Measurements from ENCODE around the gene OLFM1.
"Not testable (repeated sequence)": the region's sequence is repeated elsewhere in the genome, so short reads cannot be mapped to it uniquely, and the experiment has no call there.

Gene OLFM1

DNA sequence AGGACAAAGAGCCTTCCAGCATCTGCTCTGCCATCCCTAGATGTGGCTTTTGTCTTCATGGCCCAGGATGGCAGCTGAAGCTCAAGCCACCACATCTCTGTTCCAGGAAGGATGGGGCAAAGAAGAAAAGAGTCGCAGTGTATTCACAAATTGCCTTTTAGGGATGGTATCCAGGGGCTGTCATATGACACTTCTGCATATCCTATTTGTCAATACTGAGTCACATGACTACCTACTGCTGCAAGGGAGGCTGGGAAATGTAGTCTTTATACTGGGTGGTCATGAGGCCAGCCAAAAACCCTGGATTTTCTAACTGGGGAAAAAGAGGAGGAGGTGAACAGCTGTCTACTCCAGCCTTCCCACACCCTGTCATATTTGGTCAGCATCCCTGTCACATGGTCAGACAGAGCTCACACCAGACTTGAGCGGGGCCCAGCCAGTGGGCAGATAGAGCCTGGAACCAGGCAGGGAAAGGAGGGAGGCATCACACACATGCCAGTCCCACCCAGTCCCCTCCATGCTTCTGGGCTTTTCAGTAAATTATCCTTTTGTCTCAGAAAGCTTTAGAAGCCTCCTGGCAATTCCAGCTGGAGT lies 52.0 kb downstream of the OLFM1 start:
- no peak for DNase-seq (ENCODE audit: low spot score in 2 of 2)
- peaks cover 6% of the 10 kb centered on the region for H3K27me3 Mint-ChIP-seq
- no peak for ATAC-seq (ENCODE audit: low read depth)
- H3K9me3 Mint-ChIP-seq, result no peaks in the 10 kb centered on the region
- H3K4me3 Mint-ChIP-seq, result no peak overlapping the region
- no peaks in the 10 kb centered on the region for H3K4me1 Mint-ChIP-seq
- H3K27ac Mint-ChIP-seq, result no peak overlapping the region
- H3K36me3 Mint-ChIP-seq, result no peaks in the 10 kb centered on the region

DNA sequence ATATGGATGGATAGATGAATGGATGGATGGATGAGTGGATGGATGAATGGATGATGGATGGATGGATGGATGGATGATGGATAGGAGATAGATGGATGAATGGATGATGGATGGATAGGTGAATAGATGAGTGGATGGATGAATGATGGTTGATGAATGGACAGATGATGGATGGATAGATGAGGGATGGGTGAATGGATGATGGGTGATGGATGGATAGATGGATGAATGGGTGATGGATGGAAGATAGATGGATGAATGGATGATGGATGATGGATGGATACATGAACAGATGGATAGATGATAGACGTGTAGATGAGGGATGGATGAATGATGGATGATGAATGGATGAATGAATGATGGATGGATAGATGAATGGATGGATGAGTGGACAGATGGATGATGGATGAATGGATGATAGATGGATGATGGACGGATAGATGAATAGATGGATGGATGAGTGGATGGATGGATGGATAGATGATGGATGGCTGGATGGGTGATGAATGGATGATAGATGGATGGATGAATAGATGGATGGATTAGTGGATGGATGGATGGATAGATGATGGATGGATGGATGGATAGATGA lies 53.8 kb downstream of the OLFM1 start:
- Mint-ChIP-seq H3K4me1 (no peaks in the 10 kb centered on the region), H3K27me3 (peaks cover 13% of the 10 kb centered on the region), H3K4me3 (no peak overlapping the region), H3K27ac (no peak overlapping the region), H3K36me3 (no peaks in the 10 kb centered on the region), H3K9me3 (no peaks in the 10 kb centered on the region)
- ATAC-seq (ENCODE audit: low read depth) (no peak), DNase-seq (ENCODE audit: low spot score in 2 of 2) (no peak)

DNA sequence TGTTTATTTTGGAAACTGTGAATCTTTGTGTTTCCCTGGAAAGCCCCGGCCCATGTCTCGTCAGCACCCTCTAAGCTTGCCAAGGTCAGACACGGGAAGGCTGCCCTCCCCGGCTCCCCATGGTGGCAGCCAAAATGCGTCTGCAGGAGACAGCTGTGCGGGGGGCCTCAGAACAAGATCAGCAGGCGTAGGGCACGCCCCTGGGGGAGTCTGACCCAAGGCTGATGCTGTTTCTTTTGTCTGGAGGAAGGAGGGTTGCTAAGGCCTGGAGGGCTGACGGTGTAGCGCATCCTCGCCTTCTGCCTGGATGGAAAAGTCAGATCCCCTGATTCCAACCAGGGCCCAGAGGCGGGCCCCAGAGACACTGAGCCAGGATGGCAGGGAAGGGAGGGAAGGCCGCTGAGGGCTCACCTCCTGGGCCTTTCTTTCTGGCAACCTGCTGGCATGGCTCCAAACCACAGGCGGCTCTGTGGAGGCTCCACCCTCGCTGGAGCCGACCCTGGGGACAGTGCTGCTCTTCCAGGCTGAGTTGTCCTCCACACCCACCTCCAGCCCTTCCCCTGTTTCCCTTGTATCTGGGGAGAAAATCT lies 57.2 kb downstream of the OLFM1 start:
- Mint-ChIP-seq H3K9me3 (peaks cover 3% of the 10 kb centered on the region), H3K4me3 (no peak overlapping the region), H3K36me3 (no peaks in the 10 kb centered on the region), H3K27ac (no peak overlapping the region), H3K4me1 (no peaks in the 10 kb centered on the region), H3K27me3 (peaks cover 19% of the 10 kb centered on the region)
- DNase-seq (ENCODE audit: low spot score in 2 of 2) (no peak), ATAC-seq (ENCODE audit: low read depth) (no peak)

DNA sequence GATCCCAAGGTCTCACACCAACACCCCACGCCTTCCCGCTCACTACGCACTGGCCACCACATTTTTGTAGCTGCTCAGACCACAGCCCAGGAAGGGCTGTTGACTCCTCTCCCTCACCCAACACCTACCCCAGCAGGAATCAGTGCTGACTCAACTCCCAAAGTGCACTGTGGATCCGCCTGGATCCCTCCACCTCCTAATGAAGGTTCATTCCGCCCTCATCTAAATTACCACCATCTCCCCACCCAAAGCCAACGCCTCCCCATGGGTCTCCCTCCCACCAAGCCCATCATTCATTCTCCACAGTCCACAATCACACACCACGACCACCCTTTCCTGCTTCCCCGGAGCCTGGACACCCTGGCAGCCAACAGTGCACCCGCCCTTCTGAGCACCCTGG lies 57.8 kb downstream of the OLFM1 start:
- Mint-ChIP-seq H3K36me3 (no peaks in the 10 kb centered on the region), H3K27me3 (peaks cover 19% of the 10 kb centered on the region), H3K27ac (no peak overlapping the region), H3K4me1 (no peaks in the 10 kb centered on the region), H3K4me3 (no peak overlapping the region), H3K9me3 (peaks cover 3% of the 10 kb centered on the region)
- DNase-seq (ENCODE audit: low spot score in 2 of 2) (no peak), ATAC-seq (ENCODE audit: low read depth) (no peak)

DNA sequence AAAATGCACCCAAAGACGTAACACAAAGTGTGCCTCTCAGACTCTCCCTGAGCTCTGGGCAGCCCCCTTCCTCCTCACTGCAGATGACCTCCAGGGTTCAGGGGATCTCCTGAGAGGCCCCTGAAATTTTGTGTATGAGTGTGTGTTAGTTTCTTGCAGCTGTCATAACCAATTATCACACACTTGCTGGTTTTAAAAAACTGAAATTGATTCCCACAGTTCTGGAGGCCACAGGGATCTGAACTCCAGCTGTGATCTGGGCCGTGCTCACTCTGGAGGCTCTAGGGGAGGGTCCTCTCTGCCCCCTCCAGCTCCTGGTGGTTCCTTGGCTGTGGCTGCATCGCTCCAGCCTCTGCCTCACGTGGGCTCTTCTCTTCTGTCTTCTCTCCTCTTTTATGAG lies 58.8 kb downstream of the OLFM1 start:
- Mint-ChIP-seq H3K27me3 (peaks cover 19% of the 10 kb centered on the region), H3K9me3 (peaks cover 5% of the 10 kb centered on the region), H3K36me3 (no peaks in the 10 kb centered on the region), H3K4me3 (no peak overlapping the region), H3K27ac (no peak overlapping the region), H3K4me1 (no peaks in the 10 kb centered on the region)
- ATAC-seq (ENCODE audit: low read depth) (no peak), DNase-seq (ENCODE audit: low spot score in 2 of 2) (no peak)

DNA sequence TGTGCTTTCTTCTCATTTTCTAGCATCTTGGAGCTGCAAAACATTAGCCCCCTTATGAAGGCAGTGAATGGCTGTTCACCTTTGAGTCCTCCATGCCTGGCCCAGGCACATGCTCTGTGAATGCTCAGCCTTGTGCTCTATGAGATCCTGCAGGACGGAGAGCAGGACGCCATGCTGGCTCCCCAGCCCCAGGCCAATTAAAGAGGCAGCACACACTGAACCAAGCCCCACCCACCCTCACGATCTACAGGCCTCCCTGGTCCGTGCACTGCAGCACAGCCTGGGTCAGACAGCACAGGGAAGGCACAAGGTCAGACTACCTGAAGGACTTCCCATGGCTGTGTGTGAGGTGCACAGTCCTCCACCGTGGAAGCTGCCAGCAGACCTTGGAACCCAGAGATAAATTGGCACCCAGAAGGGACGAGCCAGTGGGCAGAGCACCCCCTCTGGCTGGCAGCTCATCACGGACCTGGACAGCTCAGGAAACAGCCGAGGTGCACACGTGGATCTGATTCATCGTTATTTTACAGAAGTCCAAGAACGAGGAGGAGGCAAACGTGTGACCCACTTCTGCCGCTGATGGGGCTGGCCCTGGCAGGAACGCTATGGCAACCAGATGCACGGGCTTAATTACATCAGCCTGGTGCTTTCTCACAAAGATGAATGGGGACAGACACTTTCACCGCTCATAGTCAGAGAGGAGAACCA lies 59.5 kb downstream of the OLFM1 start:
- Mint-ChIP-seq H3K4me1 (no peaks in the 10 kb centered on the region), H3K27me3 (peaks cover 19% of the 10 kb centered on the region), H3K4me3 (no peak overlapping the region), H3K27ac (no peak overlapping the region), H3K36me3 (no peaks in the 10 kb centered on the region), H3K9me3 (peaks cover 8% of the 10 kb centered on the region)
- no peak for DNase-seq (ENCODE audit: low spot score in 2 of 2)
- ATAC-seq (ENCODE audit: low read depth), result no peak

DNA sequence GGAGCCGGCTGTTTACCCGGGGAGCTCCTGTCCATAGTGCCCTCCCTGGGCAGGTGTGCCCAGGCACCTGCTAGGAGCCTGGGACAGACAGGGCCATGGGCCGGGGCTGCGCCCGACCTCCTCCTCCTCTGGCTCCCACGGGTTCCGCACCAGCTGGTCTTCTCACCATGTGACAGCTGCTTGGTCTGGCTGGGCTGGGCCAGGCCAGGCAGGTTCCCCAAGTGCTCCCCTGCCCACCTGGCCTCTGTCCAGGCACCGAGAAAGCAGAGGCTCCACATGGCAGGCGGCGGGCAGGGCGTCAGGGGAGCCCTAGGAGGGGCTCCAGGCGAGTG lies 60.0 kb downstream of the OLFM1 start:
- no peak overlapping the region for H3K4me3 Mint-ChIP-seq
- H3K4me1 Mint-ChIP-seq, result no peaks in the 10 kb centered on the region
- ATAC-seq (ENCODE audit: low read depth), result no peak
- no peak for DNase-seq (ENCODE audit: low spot score in 2 of 2)
- peaks cover 19% of the 10 kb centered on the region for H3K27me3 Mint-ChIP-seq
- no peaks in the 10 kb centered on the region for H3K36me3 Mint-ChIP-seq
- peaks cover 8% of the 10 kb centered on the region for H3K9me3 Mint-ChIP-seq
- H3K27ac Mint-ChIP-seq, result no peak overlapping the region

DNA sequence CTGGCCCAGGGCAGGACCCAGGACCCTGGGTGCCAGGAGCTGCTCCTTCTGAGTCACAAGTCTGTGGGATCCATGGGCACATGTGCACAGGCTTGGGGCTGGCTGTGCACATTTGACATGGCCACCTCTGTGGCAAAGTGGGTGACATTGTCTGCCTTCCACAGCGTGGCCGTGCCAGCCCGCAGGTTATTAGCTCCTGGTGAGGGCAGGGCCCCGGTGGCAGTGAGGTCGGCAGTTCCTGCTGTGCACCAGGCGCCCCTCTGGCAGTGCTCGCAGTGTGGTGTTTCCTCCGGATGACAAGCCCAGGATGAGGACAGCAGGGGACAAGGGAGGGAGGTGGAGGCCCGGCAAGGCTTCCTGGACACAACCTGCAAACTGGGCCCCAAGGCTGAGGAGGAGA lies 60.5 kb downstream of the OLFM1 start:
- peaks cover 8% of the 10 kb centered on the region for H3K9me3 Mint-ChIP-seq
- H3K4me3 Mint-ChIP-seq, result no peak overlapping the region
- H3K36me3 Mint-ChIP-seq, result no peaks in the 10 kb centered on the region
- H3K27me3 Mint-ChIP-seq, result peaks cover 19% of the 10 kb centered on the region
- H3K27ac Mint-ChIP-seq, result no peak overlapping the region
- DNase-seq (ENCODE audit: low spot score in 2 of 2), result no peak
- ATAC-seq (ENCODE audit: low read depth), result no peak
- H3K4me1 Mint-ChIP-seq, result no peaks in the 10 kb centered on the region

DNA sequence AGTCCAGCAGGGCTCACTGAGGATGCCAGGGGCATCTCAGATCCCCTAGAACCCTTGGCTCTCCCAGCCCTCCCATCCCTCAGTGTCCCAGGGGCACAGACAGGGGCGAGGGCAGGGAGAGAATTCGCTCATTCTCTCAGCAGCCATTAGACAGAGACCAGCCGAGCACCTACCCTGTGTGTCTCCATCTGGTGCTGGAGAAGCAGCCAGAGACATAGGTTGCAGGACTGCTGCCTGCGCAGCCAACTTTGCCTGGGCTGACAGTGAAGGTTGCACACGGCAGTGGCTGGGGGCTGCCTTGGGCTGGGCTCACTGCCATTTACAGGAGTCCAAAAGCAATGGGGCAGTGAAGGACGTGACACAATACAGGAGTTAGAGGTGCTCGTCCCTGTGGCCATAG lies 60.9 kb downstream of the OLFM1 start:
- H3K9me3 Mint-ChIP-seq, result peaks cover 8% of the 10 kb centered on the region
- H3K27me3 Mint-ChIP-seq, result peaks cover 19% of the 10 kb centered on the region
- no peak overlapping the region for H3K27ac Mint-ChIP-seq
- ATAC-seq (ENCODE audit: low read depth) (no peak), DNase-seq (ENCODE audit: low spot score in 2 of 2) (no peak)
- no peaks in the 10 kb centered on the region for H3K4me1 Mint-ChIP-seq
- no peak overlapping the region for H3K4me3 Mint-ChIP-seq
- no peaks in the 10 kb centered on the region for H3K36me3 Mint-ChIP-seq

DNA sequence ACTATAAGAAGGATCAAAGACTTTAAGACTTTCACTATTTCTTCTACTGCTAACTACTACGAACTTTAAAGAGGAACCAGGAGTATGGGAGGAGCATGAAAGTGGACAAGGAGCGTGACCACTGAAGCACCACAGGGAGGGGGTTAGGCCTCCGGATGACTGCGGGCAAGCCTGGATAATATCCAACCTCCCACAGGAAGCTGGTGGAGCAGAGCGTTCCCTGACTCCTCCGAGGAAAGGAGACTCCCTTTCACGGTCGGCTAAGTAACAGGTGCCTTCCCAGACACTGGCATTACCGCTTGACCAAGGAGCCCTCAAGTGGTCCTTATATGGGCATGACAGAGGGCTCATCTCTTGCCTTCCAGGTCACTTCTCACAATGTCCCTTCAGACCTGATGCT lies 62.4 kb downstream of the OLFM1 start:
- not testable (repeated sequence) for ATAC-seq (ENCODE audit: low read depth); H3K9me3 Mint-ChIP-seq; DNase-seq (ENCODE audit: low spot score in 2 of 2); H3K27ac Mint-ChIP-seq; H3K4me1 Mint-ChIP-seq; H3K4me3 Mint-ChIP-seq; H3K36me3 Mint-ChIP-seq
- peaks cover 19% of the 10 kb centered on the region for H3K27me3 Mint-ChIP-seq

DNA sequence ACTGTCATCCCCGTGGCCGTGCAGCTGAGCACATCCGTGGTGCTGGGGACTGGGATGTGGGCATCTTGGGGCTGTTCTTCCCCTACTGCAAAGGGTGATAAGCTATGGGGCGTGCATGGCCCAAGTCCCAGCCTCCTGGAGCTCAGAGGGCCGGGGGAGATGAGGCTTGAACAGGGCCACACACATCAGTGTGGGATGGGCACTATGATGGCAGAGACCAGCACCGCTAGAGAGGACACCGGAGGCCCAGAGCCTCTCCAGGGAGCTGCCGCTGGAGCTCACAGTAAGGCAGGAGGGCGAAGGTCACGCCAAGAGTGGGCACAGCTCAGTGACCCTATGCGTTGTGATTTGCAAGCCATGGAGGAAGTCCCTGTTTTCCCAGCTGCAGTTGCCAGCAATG lies 63.5 kb downstream of the OLFM1 start:
- ATAC-seq (ENCODE audit: low read depth), result no peak
- Mint-ChIP-seq H3K27ac (no peak overlapping the region), H3K4me3 (no peak overlapping the region), H3K36me3 (no peaks in the 10 kb centered on the region), H3K9me3 (peaks cover 8% of the 10 kb centered on the region), H3K4me1 (no peaks in the 10 kb centered on the region), H3K27me3 (peaks cover 11% of the 10 kb centered on the region)
- DNase-seq (ENCODE audit: low spot score in 2 of 2), result no peak

DNA sequence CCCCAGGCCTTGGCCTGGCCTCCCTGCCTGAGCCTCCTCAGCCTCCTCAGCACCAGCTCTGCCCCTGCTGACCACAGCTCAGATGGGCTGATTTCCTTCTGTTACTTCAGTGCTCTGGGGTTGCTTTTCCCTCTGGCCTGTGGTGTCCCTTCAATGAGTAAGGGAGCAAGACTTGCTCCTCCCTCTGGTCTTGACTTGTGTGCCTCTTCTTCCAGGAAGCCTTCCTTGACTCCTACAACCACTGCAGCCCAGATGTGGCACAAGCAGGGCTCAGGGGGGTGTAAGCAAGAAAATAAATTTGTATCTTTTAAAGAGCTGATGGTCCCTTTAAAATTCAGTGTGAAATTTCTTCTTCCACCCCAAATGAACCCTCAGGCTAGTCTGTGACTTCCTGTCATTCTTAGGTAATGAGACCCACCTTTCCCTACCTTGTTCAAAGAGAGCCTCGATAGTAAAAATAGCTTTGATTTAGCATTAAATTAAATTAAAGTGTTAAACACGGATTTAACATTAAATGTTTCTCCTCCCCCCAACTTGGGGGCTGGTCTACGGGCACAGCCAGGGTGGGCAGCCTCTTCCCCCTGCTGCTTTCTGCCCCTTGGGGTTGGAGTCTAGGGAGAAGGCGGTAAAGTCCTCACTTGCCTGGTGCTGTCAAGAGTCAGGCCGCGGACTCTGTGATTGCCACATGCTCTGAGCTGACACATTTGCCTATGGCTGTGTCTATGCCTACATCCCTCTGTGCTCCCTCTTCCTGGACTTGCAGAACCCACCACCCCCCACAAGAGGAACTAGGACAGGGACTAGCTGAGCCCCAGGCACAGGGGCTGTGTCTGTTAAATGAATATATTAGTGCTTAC lies 64.5 kb downstream of the OLFM1 start:
- no peak for DNase-seq (ENCODE audit: low spot score in 2 of 2)
- Mint-ChIP-seq H3K4me3 (no peak overlapping the region), H3K36me3 (no peaks in the 10 kb centered on the region), H3K9me3 (peaks cover 8% of the 10 kb centered on the region), H3K4me1 (no peaks in the 10 kb centered on the region), H3K27ac (no peak overlapping the region), H3K27me3 (peaks cover 6% of the 10 kb centered on the region)
- ATAC-seq (ENCODE audit: low read depth), result no peak

DNA sequence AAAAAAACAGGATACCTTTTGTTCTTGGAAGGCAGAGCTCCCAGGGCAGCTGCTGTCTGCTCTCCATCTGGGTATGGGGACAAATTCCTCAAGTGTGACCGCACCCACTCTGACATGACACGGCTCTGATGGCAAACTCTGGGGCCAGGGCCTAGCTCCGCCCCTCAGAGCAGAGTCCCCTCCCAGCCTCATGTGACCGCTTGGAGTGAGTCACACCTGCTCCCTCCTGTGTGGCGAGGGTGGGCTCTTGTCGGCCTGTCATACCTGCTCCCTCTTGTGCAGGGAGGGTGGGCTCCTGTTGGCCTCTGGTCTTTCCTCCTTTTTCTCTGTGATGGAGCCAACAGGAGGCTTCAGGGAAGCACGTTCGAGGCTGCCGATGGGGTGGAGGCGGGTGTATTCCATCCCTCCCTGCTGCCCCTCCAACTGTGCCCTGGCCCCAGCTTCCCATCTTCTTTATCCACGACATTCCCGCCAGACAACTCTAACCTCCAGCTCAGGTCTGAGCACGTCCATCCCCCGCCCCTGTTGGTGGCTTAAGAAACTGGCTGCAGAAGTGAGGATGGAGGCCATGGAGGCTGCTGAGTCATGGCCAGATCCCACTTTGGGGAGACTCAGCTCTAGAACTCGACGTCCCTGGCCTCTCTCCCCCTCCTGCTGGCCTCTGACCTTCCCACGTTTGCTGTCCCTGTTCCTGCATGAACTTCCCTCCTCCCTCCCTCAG lies 65.3 kb downstream of the OLFM1 start:
- no peak overlapping the region for H3K4me3 Mint-ChIP-seq
- no peaks in the 10 kb centered on the region for H3K4me1 Mint-ChIP-seq
- H3K9me3 Mint-ChIP-seq, result peaks cover 9% of the 10 kb centered on the region
- DNase-seq (ENCODE audit: low spot score in 2 of 2) (no peak), ATAC-seq (ENCODE audit: low read depth) (no peak)
- H3K27ac Mint-ChIP-seq, result no peak overlapping the region
- peaks cover 7% of the 10 kb centered on the region for H3K27me3 Mint-ChIP-seq
- H3K36me3 Mint-ChIP-seq, result no peaks in the 10 kb centered on the region

All from memory B cell (primary cell).